Measurements from ENCODE around the gene MPRIP.

Gene MPRIP

GRCh38 chr17:17109907-17110306 lies 67.7 kb downstream of the MPRIP start:
- FAIRE-seq (no peak), DNase-seq (ENCODE audit: insufficient read length, low spot score) (no peak)
- no peak for TF ChIP-seq POU2F2 (IDR thresholded peaks at IDR 0.05; ENCODE audit: low read depth, low read length)
- TF ChIP-seq PAX5 (IDR thresholded peaks at IDR 0.05; ENCODE audit: insufficient read depth, low read length, severe bottlenecking) = no peak

- FAIRE-seq = peak; percentile 9
- DNase-seq (ENCODE audit: insufficient read length, low spot score) = no peak
- TF ChIP-seq SPI1 (IDR thresholded peaks at IDR 0.05; ENCODE audit: low read depth, low read length) (no peak), TAF1 (IDR thresholded peaks at IDR 0.05; ENCODE audit: low read depth, low read length) (no peak), POLR2AphosphoS5 (IDR thresholded peaks at IDR 0.05; ENCODE audit: low read depth, low read length) (no peak), PAX5 (IDR thresholded peaks at IDR 0.05; ENCODE audit: insufficient read depth, low read length, severe bottlenecking) (no peak)
These were observed 68.3 kb downstream of the MPRIP start for GRCh38 chr17:17110520-17110919.

- no peak for FAIRE-seq
These were observed 69.4 kb downstream of the MPRIP start for GRCh38 chr17:17111401-17112393.

GRCh38 chr17:17112628-17113200 lies 70.5 kb downstream of the MPRIP start:
- FAIRE-seq = no peak

More at GRCh38 chr17:17111401-17112393, 69.4 kb downstream of the MPRIP start:
- DNase-seq (ENCODE audit: insufficient read length, low spot score) = no peak
- TF ChIP-seq POLR2A (IDR thresholded peaks at IDR 0.05; ENCODE audit: low read depth, low read length) (no peak), POU2F2 (IDR thresholded peaks at IDR 0.05; ENCODE audit: low read depth, low read length) (no peak), PAX5 (IDR thresholded peaks at IDR 0.05; ENCODE audit: insufficient read depth, low read length, severe bottlenecking) (no peak), TAF1 (IDR thresholded peaks at IDR 0.05; ENCODE audit: low read depth, low read length) (no peak), SPI1 (IDR thresholded peaks at IDR 0.05; ENCODE audit: low read depth, low read length) (no peak), POLR2AphosphoS5 (IDR thresholded peaks at IDR 0.05; ENCODE audit: low read depth, low read length) (no peak)

GRCh38 chr17:17114592-17115225 lies 72.5 kb downstream of the MPRIP start:
- TF ChIP-seq TAF1 (IDR thresholded peaks at IDR 0.05; ENCODE audit: low read depth, low read length) (no peak), POU2F2 (IDR thresholded peaks at IDR 0.05; ENCODE audit: low read depth, low read length) (no peak), POLR2AphosphoS5 (IDR thresholded peaks at IDR 0.05; ENCODE audit: low read depth, low read length) (no peak)
- FAIRE-seq (peak; percentile 35), DNase-seq (ENCODE audit: insufficient read length, low spot score) (no peak)

More at GRCh38 chr17:17112628-17113200, 70.5 kb downstream of the MPRIP start:
- DNase-seq (ENCODE audit: insufficient read length, low spot score) = no peak
- no peak for TF ChIP-seq POU2F2 (IDR thresholded peaks at IDR 0.05; ENCODE audit: low read depth, low read length)
- TF ChIP-seq TAF1 (IDR thresholded peaks at IDR 0.05; ENCODE audit: low read depth, low read length) = no peak
- no peak for TF ChIP-seq SPI1 (IDR thresholded peaks at IDR 0.05; ENCODE audit: low read depth, low read length)
- TF ChIP-seq POLR2A (IDR thresholded peaks at IDR 0.05; ENCODE audit: low read depth, low read length) = no peak

- FAIRE-seq (no peak), DNase-seq (ENCODE audit: insufficient read length, low spot score) (no peak)
- TF ChIP-seq TAF1 (IDR thresholded peaks at IDR 0.05; ENCODE audit: low read depth, low read length) = no peak
- no peak for TF ChIP-seq POLR2AphosphoS5 (IDR thresholded peaks at IDR 0.05; ENCODE audit: low read depth, low read length)
- TF ChIP-seq PAX5 (IDR thresholded peaks at IDR 0.05; ENCODE audit: insufficient read depth, low read length, severe bottlenecking) = no peak
- no peak for TF ChIP-seq POLR2A (IDR thresholded peaks at IDR 0.05; ENCODE audit: low read depth, low read length)
- no peak for TF ChIP-seq SPI1 (IDR thresholded peaks at IDR 0.05; ENCODE audit: low read depth, low read length)
- no peak for TF ChIP-seq POU2F2 (IDR thresholded peaks at IDR 0.05; ENCODE audit: low read depth, low read length)
These were observed 73.4 kb downstream of the MPRIP start for GRCh38 chr17:17115620-17116019.

- DNase-seq (ENCODE audit: insufficient read length, low spot score) = no peak
- no peak for FAIRE-seq
- TF ChIP-seq POU2F2 (IDR thresholded peaks at IDR 0.05; ENCODE audit: low read depth, low read length) = no peak
- TF ChIP-seq SPI1 (IDR thresholded peaks at IDR 0.05; ENCODE audit: low read depth, low read length) = no peak
- no peak for TF ChIP-seq POLR2AphosphoS5 (IDR thresholded peaks at IDR 0.05; ENCODE audit: low read depth, low read length)
- TF ChIP-seq PAX5 (IDR thresholded peaks at IDR 0.05; ENCODE audit: insufficient read depth, low read length, severe bottlenecking) = no peak
- TF ChIP-seq POLR2A (IDR thresholded peaks at IDR 0.05; ENCODE audit: low read depth, low read length) = no peak
- TF ChIP-seq TAF1 (IDR thresholded peaks at IDR 0.05; ENCODE audit: low read depth, low read length) = no peak
These were observed 74.1 kb downstream of the MPRIP start for GRCh38 chr17:17116406-17116805.

GRCh38 chr17:17117923-17118322 lies 75.7 kb downstream of the MPRIP start:
- no peak for DNase-seq (ENCODE audit: insufficient read length, low spot score)
- no peak for FAIRE-seq
- TF ChIP-seq POLR2A (IDR thresholded peaks at IDR 0.05; ENCODE audit: low read depth, low read length) (no peak), POU2F2 (IDR thresholded peaks at IDR 0.05; ENCODE audit: low read depth, low read length) (no peak), TAF1 (IDR thresholded peaks at IDR 0.05; ENCODE audit: low read depth, low read length) (no peak), PAX5 (IDR thresholded peaks at IDR 0.05; ENCODE audit: insufficient read depth, low read length, severe bottlenecking) (no peak), SPI1 (IDR thresholded peaks at IDR 0.05; ENCODE audit: low read depth, low read length) (no peak), POLR2AphosphoS5 (IDR thresholded peaks at IDR 0.05; ENCODE audit: low read depth, low read length) (no peak)

GRCh38 chr17:17118399-17118798 lies 76.1 kb downstream of the MPRIP start:
- no peak for TF ChIP-seq POLR2A (IDR thresholded peaks at IDR 0.05; ENCODE audit: low read depth, low read length)
- TF ChIP-seq TAF1 (IDR thresholded peaks at IDR 0.05; ENCODE audit: low read depth, low read length) = no peak
- TF ChIP-seq PAX5 (IDR thresholded peaks at IDR 0.05; ENCODE audit: insufficient read depth, low read length, severe bottlenecking) = no peak
- TF ChIP-seq POLR2AphosphoS5 (IDR thresholded peaks at IDR 0.05; ENCODE audit: low read depth, low read length) = no peak
- TF ChIP-seq SPI1 (IDR thresholded peaks at IDR 0.05; ENCODE audit: low read depth, low read length) = no peak
- TF ChIP-seq POU2F2 (IDR thresholded peaks at IDR 0.05; ENCODE audit: low read depth, low read length) = no peak
- FAIRE-seq (no peak), DNase-seq (ENCODE audit: insufficient read length, low spot score) (no peak)
